GM13976 (cell line): ENCODE measurements around the gene DNAH14.
"Not testable (repeated sequence)": the region's sequence is repeated elsewhere in the genome, so short reads cannot be mapped to it uniquely, and the experiment has no call there.

ENCODE experiments used
- DNase-seq: peaks from one replicate; pipeline ENCODE4 v3.0.0; 2012; ENCODE audit warnings: low spot score
- in situ Hi-C: fragments of 300-500 bp; cut with MboI; formaldehyde crosslinking; loops from one replicate; pipeline ENCODE4 v1.12.0; 2022; ENCODE audit warnings: low sequenced_read_pairs, mixed read lengths, inconsistent platforms; ENCODE audit not compliant: unreplicated experiment
- TF ChIP-seq, protein P1 (sequence below): IDR thresholded peaks from 2 replicates; pipeline ENCODE4 v1.5.1; 2012; ENCODE audit warnings: borderline replicate concordance, mild to moderate bottlenecking; ENCODE audit not compliant: insufficient read depth; ENCODE audit errors: extremely low read depth, missing control alignments, control extremely low read depth

The DNAH14 gene

DNA sequence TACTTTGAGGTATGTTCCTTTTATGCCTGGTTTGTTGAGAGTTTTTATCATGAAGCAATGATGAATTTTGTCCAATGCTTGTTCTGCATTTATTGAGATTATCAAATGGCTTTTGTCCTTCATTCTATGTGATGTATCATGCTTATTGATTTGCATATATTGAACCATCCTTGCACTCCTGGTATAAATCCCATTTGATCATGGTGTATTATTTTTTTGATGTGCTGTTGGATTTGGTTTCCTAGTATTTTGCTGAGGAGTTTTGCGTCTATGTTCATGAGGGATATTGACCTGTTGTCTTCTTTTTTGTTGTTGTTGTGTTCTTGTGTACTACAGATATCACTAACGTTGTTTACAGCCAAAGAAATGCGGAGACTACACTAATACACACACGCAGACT is 4.1 kb downstream of the DNAH14 start:
- in situ Hi-C loops: no loop called here
- DNase-seq: no peak
- TF ChIP-seq, protein P1, sequence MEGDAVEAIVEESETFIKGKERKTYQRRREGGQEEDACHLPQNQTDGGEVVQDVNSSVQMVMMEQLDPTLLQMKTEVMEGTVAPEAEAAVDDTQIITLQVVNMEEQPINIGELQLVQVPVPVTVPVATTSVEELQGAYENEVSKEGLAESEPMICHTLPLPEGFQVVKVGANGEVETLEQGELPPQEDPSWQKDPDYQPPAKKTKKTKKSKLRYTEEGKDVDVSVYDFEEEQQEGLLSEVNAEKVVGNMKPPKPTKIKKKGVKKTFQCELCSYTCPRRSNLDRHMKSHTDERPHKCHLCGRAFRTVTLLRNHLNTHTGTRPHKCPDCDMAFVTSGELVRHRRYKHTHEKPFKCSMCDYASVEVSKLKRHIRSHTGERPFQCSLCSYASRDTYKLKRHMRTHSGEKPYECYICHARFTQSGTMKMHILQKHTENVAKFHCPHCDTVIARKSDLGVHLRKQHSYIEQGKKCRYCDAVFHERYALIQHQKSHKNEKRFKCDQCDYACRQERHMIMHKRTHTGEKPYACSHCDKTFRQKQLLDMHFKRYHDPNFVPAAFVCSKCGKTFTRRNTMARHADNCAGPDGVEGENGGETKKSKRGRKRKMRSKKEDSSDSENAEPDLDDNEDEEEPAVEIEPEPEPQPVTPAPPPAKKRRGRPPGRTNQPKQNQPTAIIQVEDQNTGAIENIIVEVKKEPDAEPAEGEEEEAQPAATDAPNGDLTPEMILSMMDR: no peak

- in situ Hi-C loops: no loop called here
- TF ChIP-seq, protein P1: no peak
- DNase-seq: no peak
These were observed 9.2 kb downstream of the DNAH14 start for GRCh38 chr1:224938652-224939051.

DNA sequence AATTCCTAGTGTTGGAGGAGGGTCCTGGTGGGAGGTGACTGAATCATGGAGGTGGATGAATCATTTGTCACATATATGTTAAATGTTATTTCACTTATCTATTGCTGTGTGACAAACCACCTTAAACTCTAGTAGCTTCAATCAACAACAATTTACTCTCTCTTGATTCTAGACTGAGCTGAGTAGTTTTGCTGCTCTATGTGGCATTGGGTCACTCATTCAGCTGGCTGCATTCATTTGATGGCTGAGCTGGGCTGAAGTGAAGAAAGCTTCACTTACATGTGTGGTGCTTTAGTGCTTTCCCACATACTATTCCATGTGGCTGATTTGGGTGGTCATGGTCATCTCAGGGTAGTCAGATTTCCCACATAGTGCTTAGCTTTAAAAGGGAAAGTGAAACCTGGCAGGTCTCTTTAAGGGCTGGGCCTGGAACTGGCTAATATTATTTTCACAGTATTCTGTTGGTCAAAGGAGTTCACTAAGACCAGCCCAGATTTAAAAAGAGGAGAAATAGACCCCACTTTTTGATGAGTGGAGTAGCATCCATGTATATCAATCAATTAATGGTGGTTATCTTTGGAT is 10.5 kb downstream of the DNAH14 start:
- in situ Hi-C loops: no loop called here
- TF ChIP-seq, protein P1: no peak
- no peak for DNase-seq

DNA sequence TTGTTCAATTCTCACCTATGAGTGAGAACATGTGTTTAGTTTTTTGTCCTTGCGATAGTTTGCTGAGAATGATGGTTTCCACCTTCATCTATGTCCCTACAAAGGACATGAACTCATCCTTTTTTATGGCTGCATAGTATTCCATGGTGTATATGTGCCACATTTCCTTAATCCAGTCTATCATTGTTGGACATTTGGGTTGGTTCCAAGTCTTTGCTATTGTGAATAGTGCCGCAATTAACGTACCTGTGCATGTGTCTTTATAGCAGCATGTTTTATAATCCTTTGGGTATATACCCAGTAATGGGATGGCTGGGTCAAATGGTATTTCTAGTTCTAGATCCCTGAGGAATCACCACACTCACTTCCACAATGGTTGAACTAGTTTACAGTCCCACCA is 11.3 kb downstream of the DNAH14 start:
- DNase-seq, in situ Hi-C loops: not testable (repeated sequence)

- in situ Hi-C loops: not testable (repeated sequence)
These were observed 16.3 kb downstream of the DNAH14 start for GRCh38 chr1:224945651-224946348.

DNA sequence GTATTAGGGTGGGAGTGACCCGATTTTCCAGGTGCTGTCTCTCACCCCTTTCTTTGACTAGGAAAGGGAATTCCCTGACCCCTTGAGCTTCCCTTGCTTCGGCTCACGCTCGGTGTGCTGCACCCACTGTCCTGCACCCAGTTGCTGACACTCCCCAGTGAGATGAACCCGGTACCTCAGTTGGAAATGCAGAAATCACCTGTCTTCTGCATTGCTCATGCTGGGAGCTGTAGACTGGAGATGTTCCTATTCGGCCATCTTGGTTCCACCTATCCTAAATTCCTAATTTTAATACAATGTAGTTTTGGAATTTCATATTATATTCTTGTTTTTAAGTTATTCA is 16.8 kb downstream of the DNAH14 start:
- in situ Hi-C loops, DNase-seq: not testable (repeated sequence)

More at GRCh38 chr1:224945651-224946348, 16.3 kb downstream of the DNAH14 start:
- not testable (repeated sequence) for DNase-seq

DNA sequence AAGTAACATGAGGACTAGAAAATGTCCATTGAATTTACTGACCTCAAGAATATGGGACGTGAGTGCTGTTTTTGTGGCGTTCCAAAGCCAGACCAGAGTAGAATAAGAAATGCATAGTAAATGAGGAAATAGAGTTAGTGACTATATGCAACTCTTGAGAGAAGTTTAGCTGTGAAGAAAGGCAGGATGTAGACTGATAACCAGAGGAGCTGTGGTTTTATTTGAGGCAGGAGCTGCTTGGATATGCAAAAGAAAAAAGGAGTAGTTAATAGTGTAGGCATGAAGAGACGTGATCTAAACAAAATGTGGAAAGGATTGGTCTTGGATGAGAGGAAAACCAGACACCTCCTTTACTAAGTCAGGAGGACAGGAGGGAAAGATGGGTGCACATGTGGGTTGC is 28.2 kb downstream of the DNAH14 start:
- TF ChIP-seq, protein P1: no peak
- in situ Hi-C loops: no loop called here
- DNase-seq: no peak

DNA sequence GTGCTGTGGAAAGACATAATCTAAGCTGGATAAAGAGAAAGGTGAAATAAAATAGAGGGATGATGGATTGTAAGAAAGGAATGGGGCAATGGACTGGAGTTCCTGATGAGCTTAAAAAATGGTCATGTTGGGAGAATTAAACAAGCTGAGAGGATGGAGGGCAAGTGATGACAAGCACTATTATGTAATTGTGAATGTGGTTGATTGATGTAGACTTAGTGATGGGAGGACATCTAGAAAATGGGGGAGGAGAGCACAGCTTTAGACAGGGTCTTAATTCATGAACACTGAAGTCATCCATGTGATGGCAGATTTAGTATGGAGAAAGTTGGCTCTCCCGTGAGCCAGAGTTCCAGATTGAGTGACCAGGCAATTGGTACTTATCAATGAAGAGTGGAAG is 29.0 kb downstream of the DNAH14 start:
- TF ChIP-seq, protein P1: no peak
- in situ Hi-C loops: no loop called here
- no peak for DNase-seq
